ENCODE measurements around the gene TRAP1.

- no peak for TF ChIP-seq POLR2A (IDR thresholded peaks at IDR 0.05)
- TF ChIP-seq CTCF (IDR thresholded peaks at IDR 0.05), result no peak
Measured at GRCh38 chr16:3738541-3738940, 21.2 kb upstream of the TRAP1 start.

Measured in stomach (tissue), 4 donors.